ENCODE results near the gene GALNTL6. TPM values are rescaled to one million over a fixed set of nuclear protein-coding genes. Genes with fewer than 3 reads are reported as not detected.

Gene GALNTL6
- polyA plus RNA-seq, 1 donor (not counting 4 experiments of a cell fraction or from before 2014, with no cell fraction given): not detected

DNA sequence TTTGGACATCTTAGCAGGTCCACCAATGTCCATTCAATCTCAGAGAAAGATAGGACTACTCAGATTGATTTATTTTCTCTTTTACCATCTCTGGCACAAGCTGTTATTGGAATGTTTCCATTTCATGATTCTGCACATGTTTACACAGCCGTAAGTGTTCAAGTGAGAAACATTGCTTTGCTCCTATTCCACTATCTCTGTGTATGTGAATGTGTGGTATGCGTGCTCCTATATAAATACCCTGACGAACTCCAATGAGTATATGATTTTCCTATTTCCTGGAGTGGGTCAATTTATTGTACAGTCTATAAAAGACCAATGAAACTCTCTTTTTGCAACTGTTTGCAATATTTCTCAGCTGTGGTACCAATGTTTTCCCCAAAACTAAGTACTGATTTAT is 1134.4 kb downstream of the GALNTL6 start:
- FAIRE-seq: no peak
- H3K27me3 ChIP-seq (ENCODE audit: control insufficient read depth, extremely low read depth, insufficient read depth, low read length): peaks cover 3% of the 10 kb centered on the region
- no peaks in the 10 kb centered on the region for H3K9me1 ChIP-seq (ENCODE audit: control insufficient read depth, extremely low read depth, insufficient read depth, low read length)
- H3K4me2 ChIP-seq (ENCODE audit: control insufficient read depth, extremely low read depth, insufficient read depth, low read depth, low read length): no peak overlapping the region
- no peaks in the 10 kb centered on the region for H3K4me1 ChIP-seq (ENCODE audit: control insufficient read depth, extremely low read depth, insufficient read depth, low read length)
- H3K36me3 ChIP-seq (ENCODE audit: control insufficient read depth in 2 of 2, extremely low read depth in 1 of 2, insufficient read depth in 2 of 2, low read length in 2 of 2): no peaks in the 10 kb centered on the region
- no peak overlapping the region for H3K9ac ChIP-seq (ENCODE audit: control insufficient read depth, extremely low read depth, insufficient read depth, low read length)
- H4K20me1 ChIP-seq (ENCODE audit: control insufficient read depth, extremely low read depth, insufficient read depth, low read length): no peaks in the 10 kb centered on the region
- dilution Hi-C loops (cut with MboI; ENCODE audit: extremely low pct_ligation_motif_present, low sequenced_read_pairs): no loop called here
- no peak for DNase-seq (ENCODE audit: low read depth, low spot score)
- no peaks in the 10 kb centered on the region for H3K79me2 ChIP-seq (ENCODE audit: control insufficient read depth, insufficient read depth, low read length)
- no peak overlapping the region for H3K27ac ChIP-seq (ENCODE audit: control insufficient read depth, insufficient read depth, low read length)
- TF ChIP-seq, protein P1, sequence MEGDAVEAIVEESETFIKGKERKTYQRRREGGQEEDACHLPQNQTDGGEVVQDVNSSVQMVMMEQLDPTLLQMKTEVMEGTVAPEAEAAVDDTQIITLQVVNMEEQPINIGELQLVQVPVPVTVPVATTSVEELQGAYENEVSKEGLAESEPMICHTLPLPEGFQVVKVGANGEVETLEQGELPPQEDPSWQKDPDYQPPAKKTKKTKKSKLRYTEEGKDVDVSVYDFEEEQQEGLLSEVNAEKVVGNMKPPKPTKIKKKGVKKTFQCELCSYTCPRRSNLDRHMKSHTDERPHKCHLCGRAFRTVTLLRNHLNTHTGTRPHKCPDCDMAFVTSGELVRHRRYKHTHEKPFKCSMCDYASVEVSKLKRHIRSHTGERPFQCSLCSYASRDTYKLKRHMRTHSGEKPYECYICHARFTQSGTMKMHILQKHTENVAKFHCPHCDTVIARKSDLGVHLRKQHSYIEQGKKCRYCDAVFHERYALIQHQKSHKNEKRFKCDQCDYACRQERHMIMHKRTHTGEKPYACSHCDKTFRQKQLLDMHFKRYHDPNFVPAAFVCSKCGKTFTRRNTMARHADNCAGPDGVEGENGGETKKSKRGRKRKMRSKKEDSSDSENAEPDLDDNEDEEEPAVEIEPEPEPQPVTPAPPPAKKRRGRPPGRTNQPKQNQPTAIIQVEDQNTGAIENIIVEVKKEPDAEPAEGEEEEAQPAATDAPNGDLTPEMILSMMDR (optimal IDR thresholded peaks at IDR 0.05 in 1 of 3, IDR thresholded peaks at IDR 0.05 in 1 of 3, conservative IDR thresholded peaks at IDR 0.05 in 1 of 3; ENCODE audit: extremely low read depth in 1 of 3, insufficient read depth in 2 of 3, low read length in 3 of 3): no peak
- no peak for TF ChIP-seq EZH2 (IDR thresholded peaks at IDR 0.05; ENCODE audit: low read length)
- no peak overlapping the region for H2AFZ ChIP-seq (ENCODE audit: control insufficient read depth, low read length)
- H3K9me3 ChIP-seq (ENCODE audit: control insufficient read depth, low read depth, low read length): no peaks in the 10 kb centered on the region
- no peak overlapping the region for H3K4me3 ChIP-seq (ENCODE audit: control insufficient read depth in 2 of 3, extremely low read depth in 1 of 3, insufficient read depth in 2 of 3, low read depth in 1 of 3, low read length in 3 of 3)

DNA sequence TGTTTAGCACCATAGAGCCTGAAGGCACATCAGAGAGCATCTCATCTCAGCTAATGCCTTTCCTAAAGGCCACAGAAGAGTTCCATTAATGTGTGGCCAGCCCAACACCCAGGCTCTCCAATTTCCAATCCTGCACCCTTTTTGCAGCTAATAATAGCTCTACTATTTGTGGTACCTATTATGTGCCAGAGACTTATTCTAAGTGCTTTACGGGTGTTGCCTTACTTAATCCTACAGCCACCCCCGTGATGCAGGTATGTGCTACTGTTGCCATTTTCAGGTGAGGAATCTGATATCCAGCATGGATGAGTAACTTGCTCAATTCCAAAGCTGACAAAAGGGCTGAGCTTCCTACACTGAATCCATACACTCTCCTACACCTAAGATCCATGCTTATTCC is 1137.8 kb downstream of the GALNTL6 start:
- Histone ChIP-seq H3K36me3 (ENCODE audit: control insufficient read depth in 2 of 2, extremely low read depth in 1 of 2, insufficient read depth in 2 of 2, low read length in 2 of 2) (no peaks in the 10 kb centered on the region), H3K79me2 (ENCODE audit: control insufficient read depth, insufficient read depth, low read length) (no peaks in the 10 kb centered on the region), H3K9ac (ENCODE audit: control insufficient read depth, extremely low read depth, insufficient read depth, low read length) (no peak overlapping the region), H3K9me3 (ENCODE audit: control insufficient read depth, low read depth, low read length) (no peaks in the 10 kb centered on the region), H3K9me1 (ENCODE audit: control insufficient read depth, extremely low read depth, insufficient read depth, low read length) (no peaks in the 10 kb centered on the region), H3K4me2 (ENCODE audit: control insufficient read depth, extremely low read depth, insufficient read depth, low read depth, low read length) (no peak overlapping the region), H2AFZ (ENCODE audit: control insufficient read depth, low read length) (no peak overlapping the region), H3K27me3 (ENCODE audit: control insufficient read depth, extremely low read depth, insufficient read depth, low read length) (peaks cover 7% of the 10 kb centered on the region), H4K20me1 (ENCODE audit: control insufficient read depth, extremely low read depth, insufficient read depth, low read length) (no peaks in the 10 kb centered on the region), H3K4me3 (ENCODE audit: control insufficient read depth in 2 of 3, extremely low read depth in 1 of 3, insufficient read depth in 2 of 3, low read depth in 1 of 3, low read length in 3 of 3) (no peak overlapping the region), H3K4me1 (ENCODE audit: control insufficient read depth, extremely low read depth, insufficient read depth, low read length) (no peaks in the 10 kb centered on the region), H3K27ac (ENCODE audit: control insufficient read depth, insufficient read depth, low read length) (no peak overlapping the region)
- dilution Hi-C loops (cut with MboI; ENCODE audit: extremely low pct_ligation_motif_present, low sequenced_read_pairs): no loop called here
- FAIRE-seq (no peak), DNase-seq (ENCODE audit: low read depth, low spot score) (no peak)
- TF ChIP-seq, protein P1 (optimal IDR thresholded peaks at IDR 0.05 in 1 of 3, IDR thresholded peaks at IDR 0.05 in 1 of 3, conservative IDR thresholded peaks at IDR 0.05 in 1 of 3; ENCODE audit: extremely low read depth in 1 of 3, insufficient read depth in 2 of 3, low read length in 3 of 3): no peak
- no peak for TF ChIP-seq EZH2 (IDR thresholded peaks at IDR 0.05; ENCODE audit: low read length)

All from keratinocyte (primary cell).